Measurements from ENCODE around the gene GNG13.

Gene GNG13

GRCh38 chr16:750485-750884 lies 50.0 kb downstream of the GNG13 start:
- Histone ChIP-seq H3K36me3 (ENCODE audit: control insufficient read depth, insufficient read depth, low read length) (no peaks in the 10 kb centered on the region; the same call in 1 of the 2 replicates), H3K4me1 (ENCODE audit: control insufficient read depth, insufficient read depth, low read length) (peaks cover 3% of the 10 kb centered on the region), H3K4me3 (ENCODE audit: low read length) (no peak overlapping the region), H3K27ac (ENCODE audit: low read length) (no peak overlapping the region), H3K27me3 (ENCODE audit: control insufficient read depth, insufficient read depth, low read length) (no peaks in the 10 kb centered on the region), H3K9me3 (ENCODE audit: control insufficient read depth, insufficient read depth, low read length) (no peaks in the 10 kb centered on the region)
- DNase-seq (ENCODE audit: low read depth, low spot score), result no peak
- no CpG with 5 or more reads among the region's 9 CpGs for WGBS (ENCODE audit: insufficient coverage, insufficient read length)

- no peak overlapping the region for H3K4me3 ChIP-seq (ENCODE audit: low read length)
- no peaks in the 10 kb centered on the region for H3K9me3 ChIP-seq (ENCODE audit: control insufficient read depth, insufficient read depth, low read length)
- no CpG with 5 or more reads among the region's 6 CpGs for WGBS (ENCODE audit: insufficient coverage, insufficient read length)
- H3K36me3 ChIP-seq (ENCODE audit: control insufficient read depth, insufficient read depth, low read length), result no peaks in the 10 kb centered on the region; the same call in 1 of the 2 replicates
- peaks cover 3% of the 10 kb centered on the region for H3K4me1 ChIP-seq (ENCODE audit: control insufficient read depth, insufficient read depth, low read length)
- H3K27ac ChIP-seq (ENCODE audit: low read length), result no peak overlapping the region
- H3K27me3 ChIP-seq (ENCODE audit: control insufficient read depth, insufficient read depth, low read length), result no peaks in the 10 kb centered on the region
- DNase-seq (ENCODE audit: low read depth, low spot score), result no peak
Measured at GRCh38 chr16:749010-749409, 51.5 kb downstream of the GNG13 start.

Data from iPS DF 6.9 (cell line).